GM23338 (cell line): ENCODE results near the gene HORMAD2. TPM values are rescaled to one million over a fixed set of nuclear protein-coding genes. Genes with fewer than 3 reads are reported as not detected.

ENCODE experiments used
- CTCF ChIP-seq, 2 experiments: fragments of 200-600 bp in 1 of 2; sonication (generic) in 1 of 2; conservative IDR thresholded peaks; 2 replicates each; pipeline versions ENCODE4 v1.5.1 to v1.6.1; 2016 to 2017; ENCODE audit warnings: antibody characterized with exemption in 2 of 2, low read depth in 2 of 2, mild to moderate bottlenecking in 2 of 2, moderate library complexity in 1 of 2
- EZH2 ChIP-seq: fragments of 200-600 bp; sonication (generic); IDR thresholded peaks from one replicate; pipeline ENCODE4 v1.8.0; 2017; ENCODE audit warnings: antibody characterized with exemption, mild to moderate bottlenecking, low read depth; ENCODE audit not compliant: unreplicated experiment
- JUNB ChIP-seq: IDR thresholded peaks from one replicate; pipeline ENCODE4 v1.6.1; 2016; ENCODE audit warnings: antibody characterized with exemption; ENCODE audit not compliant: unreplicated experiment
- NANOG ChIP-seq: IDR thresholded peaks from 2 replicates; pipeline ENCODE4 v1.6.1; 2016; ENCODE audit warnings: antibody characterized with exemption, borderline replicate concordance
- REST ChIP-seq: IDR thresholded peaks from one replicate; pipeline ENCODE4 v1.6.1; 2018; ENCODE audit warnings: antibody characterized with exemption; ENCODE audit not compliant: unreplicated experiment
- ZNF114 ChIP-seq: fragments of 250-450 bp; sonication (Bioruptor Pico); IDR thresholded peaks from 2 replicates; pipeline ENCODE4 v1.5.0; 2020; ENCODE audit warnings: mild to moderate bottlenecking, moderate library complexity
- ZNF462 ChIP-seq: fragments of 250-450 bp; sonication (Bioruptor Pico); IDR thresholded peaks from 2 replicates; pipeline ENCODE4 v1.5.0; 2020; ENCODE audit warnings: mild to moderate bottlenecking, moderate library complexity
- polyA plus RNA-seq: library from polyadenylated mRNA; unstranded; fragments of >200 nt; fragmentation: Nextera tagmentation; extraction: Ambion mirVana; gene quantifications from 2 replicates; pipeline ENCODE4 v1.2.1, GENCODE V29; 2016
- total RNA-seq: library from RNA; depleted of rRNA; stranded (reverse); fragments of >200 nt; shearing (Covaris generic); gene quantifications from 2 replicates; pipeline ENCODE4 v1.2.3, GENCODE V29; 2014

HORMAD2 gene
- total and polyA plus RNA-seq, 2 experiments from 2014 or later = 0.40 TPM; not detected in 1

- TF ChIP-seq ZNF462 (CRISPR knock-in tag) (no peak), REST (no peak), NANOG (no peak), CTCF (conservative IDR thresholded peaks at IDR 0.05; ENCODE audit: low read depth in 2 of 2) (no peak), JUNB (no peak), EZH2 (no peak), ZNF114 (CRISPR knock-in tag) (no peak)
Measured at GRCh38 chr22:30129636-30130035, 49.4 kb downstream of the HORMAD2 start (continued).
